Coronary artery (tissue), 2 donors: Measurements from ENCODE around the gene UGGT1.
"Not testable (repeated sequence)": the region's sequence is repeated elsewhere in the genome, so short reads cannot be mapped to it uniquely, and the experiment has no call there.

Experiments used
- DNase-seq: peaks from one replicate; pipeline ENCODE4 v3.0.0-alpha.2; 2017; ENCODE audit warnings: low spot score
- H3K27ac ChIP-seq, 2 donors: fragments of 200-600 bp; sonication (generic); one replicate each; pipeline ENCODE4 v1.5.1; 2016 to 2019
- H3K4me3 ChIP-seq: fragments of 200-600 bp; sonication (generic); 2 replicates; pipeline ENCODE4 v1.5.1; 2016; ENCODE audit warnings: mild to moderate bottlenecking, moderate library complexity
- TF ChIP-seq, protein P1 (sequence below): fragments of 200-600 bp; sonication (generic); IDR thresholded peaks from one replicate; pipeline ENCODE4 v1.5.1; 2019; ENCODE audit warnings: antibody characterized with exemption

The UGGT1 gene

DNA sequence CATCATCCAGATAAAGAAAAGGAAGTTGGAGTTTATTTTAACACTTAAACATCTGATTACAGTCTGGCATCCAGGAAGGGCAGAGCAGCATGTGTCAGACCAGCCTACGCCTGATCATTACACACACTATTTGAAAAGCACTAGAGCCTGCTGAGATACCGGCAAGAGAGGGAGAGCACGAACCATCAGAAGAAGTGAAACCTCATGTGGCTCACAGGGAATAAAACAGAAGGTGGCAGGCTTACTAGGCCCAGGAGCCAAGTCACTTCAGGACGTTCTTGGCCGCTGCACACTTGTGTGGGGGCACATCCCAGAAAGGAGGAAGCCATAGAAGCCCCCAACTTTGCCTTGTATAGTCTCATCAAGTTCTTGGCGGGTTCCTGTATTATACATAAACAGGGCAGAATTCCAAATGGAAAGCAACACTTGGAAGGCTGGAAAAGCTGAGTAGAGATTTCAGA lies 105.5 kb downstream of the UGGT1 start:
- Histone ChIP-seq H3K4me3 (no peak overlapping the region), H3K27ac (no peak overlapping the region)
- DNase-seq = no peak
- TF ChIP-seq, protein P1, sequence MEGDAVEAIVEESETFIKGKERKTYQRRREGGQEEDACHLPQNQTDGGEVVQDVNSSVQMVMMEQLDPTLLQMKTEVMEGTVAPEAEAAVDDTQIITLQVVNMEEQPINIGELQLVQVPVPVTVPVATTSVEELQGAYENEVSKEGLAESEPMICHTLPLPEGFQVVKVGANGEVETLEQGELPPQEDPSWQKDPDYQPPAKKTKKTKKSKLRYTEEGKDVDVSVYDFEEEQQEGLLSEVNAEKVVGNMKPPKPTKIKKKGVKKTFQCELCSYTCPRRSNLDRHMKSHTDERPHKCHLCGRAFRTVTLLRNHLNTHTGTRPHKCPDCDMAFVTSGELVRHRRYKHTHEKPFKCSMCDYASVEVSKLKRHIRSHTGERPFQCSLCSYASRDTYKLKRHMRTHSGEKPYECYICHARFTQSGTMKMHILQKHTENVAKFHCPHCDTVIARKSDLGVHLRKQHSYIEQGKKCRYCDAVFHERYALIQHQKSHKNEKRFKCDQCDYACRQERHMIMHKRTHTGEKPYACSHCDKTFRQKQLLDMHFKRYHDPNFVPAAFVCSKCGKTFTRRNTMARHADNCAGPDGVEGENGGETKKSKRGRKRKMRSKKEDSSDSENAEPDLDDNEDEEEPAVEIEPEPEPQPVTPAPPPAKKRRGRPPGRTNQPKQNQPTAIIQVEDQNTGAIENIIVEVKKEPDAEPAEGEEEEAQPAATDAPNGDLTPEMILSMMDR = no peak

GRCh38 chr2:128197059-128197458 lies 106.1 kb downstream of the UGGT1 start:
- DNase-seq = no peak
- H3K27ac ChIP-seq = no peak overlapping the region
- TF ChIP-seq, protein P1 = no peak
- H3K4me3 ChIP-seq = no peak overlapping the region

DNA sequence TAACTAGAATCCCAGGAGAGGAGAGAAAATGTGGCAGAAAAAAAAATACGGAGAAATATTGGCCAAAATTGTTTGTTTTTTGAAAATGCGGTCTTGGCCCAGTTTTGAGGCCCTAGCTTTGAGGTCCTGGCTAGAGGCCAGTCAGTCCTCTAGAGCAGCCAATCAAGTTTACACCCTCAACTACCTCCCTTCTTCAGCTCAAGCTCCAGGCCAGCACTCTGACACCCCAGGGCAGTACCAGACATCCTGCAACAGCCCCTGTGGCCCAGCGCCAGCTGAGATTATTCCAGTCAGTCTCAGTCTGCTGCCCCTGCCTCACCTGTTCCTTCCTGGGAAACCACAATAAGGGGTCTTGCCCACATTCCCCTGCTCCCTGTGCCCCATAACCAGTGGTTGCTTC lies 107.7 kb downstream of the UGGT1 start:
- H3K4me3 ChIP-seq = no peak overlapping the region
- TF ChIP-seq, protein P1 = no peak
- no peak for DNase-seq
- H3K27ac ChIP-seq = no peak overlapping the region

- no peak overlapping the region for H3K27ac ChIP-seq
- TF ChIP-seq, protein P1 = no peak
- H3K4me3 ChIP-seq = no peak overlapping the region
- DNase-seq = no peak
These were observed 108.1 kb downstream of the UGGT1 start for GRCh38 chr2:128199141-128199540.

DNA sequence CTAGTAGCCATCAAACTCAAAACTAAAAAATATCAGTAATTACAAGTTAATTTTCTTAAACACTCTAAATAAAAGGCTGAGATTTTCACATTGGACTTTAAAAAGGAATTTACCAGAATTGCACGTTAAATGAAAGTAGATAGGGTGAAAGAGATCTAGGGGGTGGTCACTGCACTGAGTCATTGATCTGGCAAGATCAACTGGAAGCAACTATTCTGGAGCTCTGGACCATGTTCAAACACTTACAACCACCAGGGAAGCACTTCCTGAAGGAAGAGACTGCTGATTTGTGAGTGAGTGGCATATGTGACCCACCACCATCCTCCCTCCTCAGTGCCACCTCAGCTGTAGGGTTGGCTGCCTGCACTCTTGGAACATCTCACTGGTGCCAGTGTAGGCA lies 111.8 kb downstream of the UGGT1 start:
- Histone ChIP-seq H3K4me3 (no peak overlapping the region), H3K27ac (no peak overlapping the region)
- TF ChIP-seq, protein P1 = no peak
- no peak for DNase-seq

DNA sequence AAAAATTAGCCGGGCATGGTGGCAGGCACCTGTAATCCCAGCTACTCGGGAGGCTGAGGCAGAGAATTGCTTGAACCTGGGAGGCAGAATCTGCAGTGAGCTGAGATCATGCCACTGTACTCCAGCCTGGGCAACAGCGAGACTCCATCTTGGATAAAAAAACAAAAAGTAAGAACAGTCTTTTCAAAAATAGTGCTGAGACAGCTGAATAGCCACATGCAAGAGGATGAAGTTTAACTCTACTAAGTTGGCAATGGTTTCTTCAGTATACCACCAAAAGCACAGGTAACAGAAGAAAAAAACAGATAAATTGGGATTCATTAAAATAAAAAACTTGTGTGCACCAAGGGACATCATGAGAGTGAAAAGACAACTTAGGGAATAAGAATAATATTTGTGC lies 115.2 kb downstream of the UGGT1 start:
- TF ChIP-seq, protein P1 = no peak

DNA sequence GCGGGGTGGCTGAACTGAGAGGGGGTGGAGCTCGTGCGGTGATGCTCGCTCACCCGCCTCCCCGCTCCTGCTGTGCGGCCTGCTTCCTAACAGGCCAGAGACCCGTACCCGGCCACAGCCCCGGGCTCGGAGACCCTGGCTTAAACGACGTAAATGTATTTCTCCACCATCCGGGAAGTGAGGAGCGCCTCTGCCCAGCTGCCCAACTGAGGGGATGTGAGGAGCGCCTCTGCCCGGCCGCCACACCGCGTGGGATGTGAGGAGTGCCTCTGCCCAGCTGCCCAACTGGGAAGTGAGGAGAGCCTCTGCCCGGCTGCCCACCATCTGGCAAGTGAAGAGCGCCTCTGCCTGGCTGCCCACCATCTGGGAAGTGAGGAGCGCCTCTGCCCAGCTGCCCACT lies 117.0 kb downstream of the UGGT1 start:
- TF ChIP-seq, protein P1 = no peak
- no peak overlapping the region for H3K4me3 ChIP-seq
- DNase-seq = no peak
- H3K27ac ChIP-seq = no peak overlapping the region

More for the DNA sequence above, 115.2 kb downstream of the UGGT1 start:
- no peak for DNase-seq
- Histone ChIP-seq H3K27ac (no peak overlapping the region), H3K4me3 (no peak overlapping the region)

DNA sequence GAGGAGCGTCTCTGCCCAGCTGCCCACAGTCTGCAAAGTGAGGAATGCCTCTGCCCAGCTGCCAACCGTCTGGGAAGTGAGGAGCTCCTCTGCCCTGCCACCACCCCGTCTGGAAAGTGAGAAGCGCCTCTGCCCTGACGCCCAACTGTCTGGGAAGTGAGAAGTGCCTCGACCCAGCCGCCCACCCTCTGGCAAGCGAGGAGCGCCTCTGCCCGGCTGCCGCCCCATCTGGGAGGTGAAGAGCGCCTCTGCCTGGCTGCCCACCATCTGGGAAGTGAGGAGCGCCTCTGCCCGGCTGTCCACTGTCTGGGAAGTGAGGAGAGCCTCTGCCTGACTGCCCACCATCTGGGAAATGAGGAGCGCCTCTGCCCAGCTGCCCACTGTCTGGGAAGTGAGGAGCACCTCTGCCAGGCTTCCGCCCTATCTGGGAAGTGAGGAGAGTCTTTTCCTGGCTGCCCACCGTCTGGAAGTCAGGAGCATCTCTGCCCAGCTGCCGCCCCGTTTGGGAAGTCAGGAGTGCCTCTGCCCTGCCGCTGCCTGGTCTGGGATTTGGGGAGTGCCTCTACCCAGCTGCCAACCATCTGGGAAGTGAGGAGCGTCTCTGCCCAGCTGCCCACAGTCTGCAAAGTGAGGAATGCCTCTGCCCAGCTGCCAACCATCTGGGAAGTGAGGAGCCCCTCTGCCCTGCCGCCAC lies 117.8 kb downstream of the UGGT1 start:
- H3K27ac ChIP-seq, H3K4me3 ChIP-seq, DNase-seq: not testable (repeated sequence)
